GM12801 (cell line): ENCODE data around the gene C1orf50.

Source experiments
- CTCF ChIP-seq: IDR thresholded peaks from one replicate; pipeline ENCODE4 v1.5.1; 2011; ENCODE audit warnings: control low read depth; ENCODE audit not compliant: insufficient read length; ENCODE audit errors: extremely low read depth

The C1orf50 gene

GRCh38 chr1:42816585-42817439, 49.8 kb downstream of the C1orf50 start, which contains the start of the genes ERMAP and SVBP:
Gene ERMAP, plus strand, starts transcription at chr1:42817122. Its CDS starts 13,327 bp downstream, at chr1:42830449.
Gene SVBP, minus strand, starts transcription at chr1:42817397. Its CDS starts 853 bp downstream, at chr1:42816544.
- no peak for TF ChIP-seq CTCF

- no peak for TF ChIP-seq CTCF
Measured at GRCh38 chr1:42817440-42817767, 50.4 kb downstream of the C1orf50 start.

GRCh38 chr1:42817976-42818375, 50.9 kb downstream of the C1orf50 start:
- TF ChIP-seq CTCF, result no peak

- TF ChIP-seq CTCF, result no peak
Measured at GRCh38 chr1:42820813-42821212, 53.8 kb downstream of the C1orf50 start.

- no peak for TF ChIP-seq CTCF
Measured at GRCh38 chr1:42821690-42822089, 54.6 kb downstream of the C1orf50 start.

- TF ChIP-seq CTCF, result no peak
Measured at GRCh38 chr1:42822800-42823392, 55.8 kb downstream of the C1orf50 start.

GRCh38 chr1:42824481-42825035, 57.5 kb downstream of the C1orf50 start:
- TF ChIP-seq CTCF, result no peak
